ENCODE results near the gene SLC25A3. TPM values are rescaled to one million over a fixed set of nuclear protein-coding genes. Genes with fewer than 3 reads are reported as not detected.

The SLC25A3 gene
- total RNA-seq, 2 donors from 2014 or later, result 202 to 291 TPM

DNA sequence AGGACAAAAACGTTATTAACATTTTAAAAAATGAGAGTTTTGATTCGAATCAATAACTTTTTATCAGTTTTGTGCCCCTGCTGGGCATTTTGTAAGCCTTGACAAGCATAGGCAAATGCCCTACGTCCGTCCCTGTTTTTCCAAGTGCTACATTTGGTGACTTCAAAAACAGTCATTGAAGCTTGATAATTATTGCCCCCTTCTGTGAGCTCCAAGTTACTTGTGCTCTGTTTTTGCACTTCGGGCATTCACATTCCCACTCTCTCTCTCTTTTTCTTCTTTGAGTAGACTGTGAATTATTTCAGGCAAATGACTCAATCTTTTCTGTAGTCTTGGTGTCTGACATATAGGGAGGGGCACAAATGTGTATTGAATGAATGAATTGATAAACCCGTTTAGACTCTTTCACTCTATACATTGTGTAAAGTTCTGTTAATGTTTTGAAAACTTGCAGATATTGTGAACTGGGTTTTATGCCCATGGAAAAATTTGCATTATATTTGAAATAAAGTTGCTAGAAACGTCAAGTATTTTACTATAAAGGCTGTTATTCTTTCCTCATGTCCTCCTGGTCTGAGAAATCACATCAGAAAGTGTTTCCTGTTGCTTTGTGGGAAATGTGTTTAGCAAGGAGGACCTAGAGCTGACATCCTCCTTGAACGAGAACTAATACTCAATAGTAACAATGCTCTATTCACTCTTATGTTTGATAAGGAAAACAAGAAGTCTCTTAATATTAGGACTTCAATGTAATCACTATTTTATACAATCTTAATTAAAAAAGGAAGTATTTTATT lies 53.0 kb downstream of the SLC25A3 start:
- intact Hi-C loops (cut with DNase I), result loop anchor here (10.0 kb wide), 1 partner anchor 62 kb away; no protein-coding TSS in a partner anchor
- H3K27ac ChIP-seq, result no peak overlapping the region
- 7 to 10% methylated on average over 8 of the region's 8 CpGs for WGBS, 2 donors

GRCh38 chr12:98651328-98651727 lies 57.8 kb downstream of the SLC25A3 start:
- intact Hi-C loops (cut with DNase I), result no loop called here
- H3K9me3 ChIP-seq, result no peaks in the 10 kb centered on the region
- ATAC-seq, result no peak
- H3K27ac ChIP-seq, result no peak overlapping the region
- no peaks in the 10 kb centered on the region for H3K27me3 ChIP-seq
- peaks cover 6% of the 10 kb centered on the region for H3K4me1 ChIP-seq
- H3K4me3 ChIP-seq, result no peak overlapping the region
- no peak for DNase-seq
- H3K36me3 ChIP-seq (replicated peaks in 1 of 2; ENCODE audit: insufficient read depth in 1 of 2, low read depth in 2 of 2), result peaks cover 5 to 8% of the 10 kb centered on the region in 2 donors
- TF ChIP-seq, protein P1, sequence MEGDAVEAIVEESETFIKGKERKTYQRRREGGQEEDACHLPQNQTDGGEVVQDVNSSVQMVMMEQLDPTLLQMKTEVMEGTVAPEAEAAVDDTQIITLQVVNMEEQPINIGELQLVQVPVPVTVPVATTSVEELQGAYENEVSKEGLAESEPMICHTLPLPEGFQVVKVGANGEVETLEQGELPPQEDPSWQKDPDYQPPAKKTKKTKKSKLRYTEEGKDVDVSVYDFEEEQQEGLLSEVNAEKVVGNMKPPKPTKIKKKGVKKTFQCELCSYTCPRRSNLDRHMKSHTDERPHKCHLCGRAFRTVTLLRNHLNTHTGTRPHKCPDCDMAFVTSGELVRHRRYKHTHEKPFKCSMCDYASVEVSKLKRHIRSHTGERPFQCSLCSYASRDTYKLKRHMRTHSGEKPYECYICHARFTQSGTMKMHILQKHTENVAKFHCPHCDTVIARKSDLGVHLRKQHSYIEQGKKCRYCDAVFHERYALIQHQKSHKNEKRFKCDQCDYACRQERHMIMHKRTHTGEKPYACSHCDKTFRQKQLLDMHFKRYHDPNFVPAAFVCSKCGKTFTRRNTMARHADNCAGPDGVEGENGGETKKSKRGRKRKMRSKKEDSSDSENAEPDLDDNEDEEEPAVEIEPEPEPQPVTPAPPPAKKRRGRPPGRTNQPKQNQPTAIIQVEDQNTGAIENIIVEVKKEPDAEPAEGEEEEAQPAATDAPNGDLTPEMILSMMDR (IDR thresholded peaks at IDR 0.05), result no peak
- TF ChIP-seq POLR2A (IDR thresholded peaks at IDR 0.05), result no peak

More for the DNA sequence above, 53.0 kb downstream of the SLC25A3 start:
- H3K4me1 ChIP-seq, result peaks cover 19% of the 10 kb centered on the region
- ATAC-seq (no peak), DNase-seq (no peak)
- H3K36me3 ChIP-seq (replicated peaks in 1 of 2; ENCODE audit: insufficient read depth in 1 of 2, low read depth in 2 of 2), result peaks cover 5 to 8% of the 10 kb centered on the region in 2 donors
- H3K27me3 ChIP-seq, result no peaks in the 10 kb centered on the region
- no peak overlapping the region for H3K4me3 ChIP-seq
- no peaks in the 10 kb centered on the region for H3K9me3 ChIP-seq
- TF ChIP-seq, protein P1 (IDR thresholded peaks at IDR 0.05), result peak in 2 of 7 experiments; percentile 8 to 18
- no peak for TF ChIP-seq POLR2A (IDR thresholded peaks at IDR 0.05)

- Histone ChIP-seq H3K9me3 (no peaks in the 10 kb centered on the region), H3K4me3 (no peak overlapping the region), H3K27me3 (no peaks in the 10 kb centered on the region), H3K4me1 (no peaks in the 10 kb centered on the region), H3K27ac (no peak overlapping the region), H3K36me3 (replicated peaks in 1 of 2; ENCODE audit: insufficient read depth in 1 of 2, low read depth in 2 of 2) (peaks cover 5 to 8% of the 10 kb centered on the region in 2 donors)
- peak in 1 of 4 donors; percentile 20 for DNase-seq
- TF ChIP-seq POLR2A (IDR thresholded peaks at IDR 0.05), result no peak
- TF ChIP-seq, protein P1 (IDR thresholded peaks at IDR 0.05), result peak in 6 of 7 experiments; percentile 26 to 66 (median 56)
- ATAC-seq, result no peak
- 79 to 92% methylated on average over 1 of the region's 1 CpG for WGBS, 2 donors
- intact Hi-C loops (cut with DNase I), result no loop called here
These were observed 60.5 kb downstream of the SLC25A3 start for GRCh38 chr12:98653866-98654493.

Small RNA genes lying within 50 kb of the gene (small RNA-seq; reads per million reads assigned to genes)
- not detected for gene SNORA53

Other genes starting within 250 kb of the SLC25A3 start
- gene TMPO, start 78.1 kb upstream of the SLC25A3 start, total RNA-seq, result 10 to 100 TPM; 84.7 to 94.9 TPM
- gene IKBIP, start 51.1 kb downstream of the SLC25A3 start, total RNA-seq, result 1 to 10 TPM; 2.3 to 6.2 TPM
- gene APAF1, start 51.6 kb downstream of the SLC25A3 start, total RNA-seq, result 10 to 100 TPM in 1 of 2 donors, 1 to 10 TPM in 1; 5.9 to 12.2 TPM

Data from body of pancreas (tissue), 4 donors.